ENCODE results near the gene HES5.

HES5 gene

GRCh38 chr1:2499986-2500596, 30.0 kb downstream of the HES5 start:
- no peak for DNase-seq (ENCODE audit: low read depth)
- TF ChIP-seq CTCF (conservative IDR thresholded peaks at IDR 0.05; ENCODE audit: low read depth, low read length), result peak; percentile 2
- H3K4me3 ChIP-seq (ENCODE audit: low read length), result no peak overlapping the region

GRCh38 chr1:2499260-2499659, 30.8 kb downstream of the HES5 start:
- no peak for TF ChIP-seq CTCF (conservative IDR thresholded peaks at IDR 0.05; ENCODE audit: low read depth, low read length)
- H3K4me3 ChIP-seq (ENCODE audit: low read length), result no peak overlapping the region
- no peak for DNase-seq (ENCODE audit: low read depth)

- no peak overlapping the region for H3K4me3 ChIP-seq (ENCODE audit: low read length)
- DNase-seq (ENCODE audit: low read depth), result no peak
- TF ChIP-seq CTCF (conservative IDR thresholded peaks at IDR 0.05; ENCODE audit: low read depth, low read length), result no peak
Measured at GRCh38 chr1:2498648-2499047, 31.4 kb downstream of the HES5 start.

- H3K4me3 ChIP-seq (ENCODE audit: low read length), result no peak overlapping the region
- no peak for TF ChIP-seq CTCF (conservative IDR thresholded peaks at IDR 0.05; ENCODE audit: low read depth, low read length)
- DNase-seq (ENCODE audit: low read depth), result no peak
Measured at GRCh38 chr1:2497891-2498290, 32.2 kb downstream of the HES5 start.

- no peak overlapping the region for H3K4me3 ChIP-seq (ENCODE audit: low read length)
- no peak for TF ChIP-seq CTCF (conservative IDR thresholded peaks at IDR 0.05; ENCODE audit: low read depth, low read length)
- no peak for DNase-seq (ENCODE audit: low read depth)
Measured at GRCh38 chr1:2496746-2497145, 33.3 kb downstream of the HES5 start.

GRCh38 chr1:2496087-2496622, 33.9 kb downstream of the HES5 start:
- no peak for DNase-seq (ENCODE audit: low read depth)
- H3K4me3 ChIP-seq (ENCODE audit: low read length), result no peak overlapping the region
- TF ChIP-seq CTCF (conservative IDR thresholded peaks at IDR 0.05; ENCODE audit: low read depth, low read length), result no peak

GRCh38 chr1:2495546-2495945, 34.5 kb downstream of the HES5 start:
- no peak for TF ChIP-seq CTCF (conservative IDR thresholded peaks at IDR 0.05; ENCODE audit: low read depth, low read length)
- DNase-seq (ENCODE audit: low read depth), result no peak
- H3K4me3 ChIP-seq (ENCODE audit: low read length), result no peak overlapping the region

All from retinal pigment epithelial cell (primary cell).